ENCODE results near the gene RAB32. TPM values are rescaled to one million over a fixed set of nuclear protein-coding genes. Genes with fewer than 3 reads are reported as not detected.

The RAB32 gene
- 35.7 to 45.1 TPM (median 43.7 TPM) in 5 replicates for total RNA-seq (2022; extraction: Qiagen RNA extraction)

DNA sequence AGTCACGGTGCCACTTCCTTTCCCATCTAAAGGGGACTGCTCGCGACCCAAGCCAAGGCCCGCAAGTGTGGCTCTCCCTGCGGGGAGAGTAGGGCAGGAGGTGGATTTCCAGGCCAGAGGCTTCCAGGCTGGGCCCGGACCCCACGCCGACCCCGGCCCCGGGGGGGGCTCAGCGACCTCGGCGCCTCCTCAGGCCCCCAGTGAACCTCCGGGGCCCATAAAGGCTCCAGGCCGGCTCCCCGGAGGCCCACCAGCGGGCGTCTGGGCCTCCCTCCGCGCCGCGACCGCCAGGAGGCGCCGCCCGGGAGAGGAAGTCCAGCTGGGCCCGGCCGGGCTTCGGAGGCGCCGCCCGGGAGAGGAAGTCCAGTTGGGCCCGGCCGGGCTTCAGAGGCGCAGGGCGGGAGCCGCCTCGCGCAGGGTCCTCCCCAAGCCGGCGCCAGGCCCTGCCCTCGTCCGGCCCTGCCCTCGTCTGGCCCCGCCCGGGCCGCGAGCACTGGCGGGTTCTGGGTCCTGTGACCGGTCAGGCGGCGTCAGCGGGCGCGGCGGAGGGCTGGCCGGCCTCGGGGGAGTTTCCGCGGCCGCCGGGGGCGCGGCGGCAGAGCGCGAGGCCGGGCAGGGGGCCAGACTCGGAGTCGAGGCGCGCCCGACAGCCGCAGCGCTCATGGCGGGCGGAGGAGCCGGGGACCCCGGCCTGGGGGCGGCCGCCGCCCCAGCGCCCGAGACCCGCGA is at the start of gene RAB32:
RAB32 (plus strand) TSS at position 623 of the 729 bp plus-strand sequence; CDS start at position 662, 39 bp downstream.

DNA sequence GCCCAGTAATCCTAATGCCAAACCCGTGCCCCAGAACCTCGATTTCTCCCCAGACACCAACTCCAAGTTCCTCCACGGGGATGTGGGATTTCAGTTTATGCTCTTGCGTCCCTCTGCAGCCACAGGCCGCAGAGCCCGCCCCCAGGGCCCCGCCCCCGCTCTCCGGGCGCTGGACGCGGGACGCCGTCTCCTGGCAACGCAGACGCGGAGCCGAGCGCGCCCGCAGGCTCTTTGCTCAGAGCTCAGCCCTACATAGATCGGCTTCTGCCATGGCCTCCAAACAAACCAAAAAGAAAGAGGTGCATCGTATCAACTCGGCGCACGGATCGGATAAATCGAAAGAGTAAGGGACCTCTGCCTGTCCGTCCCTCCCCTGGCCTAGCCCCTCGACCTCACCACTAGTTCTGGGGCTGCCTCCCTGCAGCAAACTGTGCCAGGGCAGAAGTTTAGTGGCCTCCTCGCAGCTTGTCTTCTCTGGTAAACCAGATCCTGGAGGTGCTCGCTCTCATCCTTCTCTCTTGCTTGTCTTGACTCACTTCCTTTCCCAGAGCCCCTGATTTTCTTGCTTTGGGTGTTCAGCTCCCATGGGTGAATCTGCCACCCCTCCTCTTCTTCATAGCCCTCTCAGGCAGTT is 55.3 kb downstream of the RAB32 start, which contains the start of gene ADGB:
ADGB (plus strand) TSS at position 201 of the 634 bp plus-strand sequence; CDS start at position 270, 69 bp downstream.

Other genes starting within 250 kb of the RAB32 start
- gene ADGB, start 55.1 kb downstream of the RAB32 start, total RNA-seq (2022; extraction: Qiagen RNA extraction) = not detected in 5 replicates